GM21515 (cell line): ENCODE measurements around the gene LDAH.
"Not testable (repeated sequence)": the region's sequence is repeated elsewhere in the genome, so short reads cannot be mapped to it uniquely, and the experiment has no call there.

ENCODE experiments used
- ATAC-seq: cut with Tn5 transposase; IDR thresholded peaks from one replicate; pipeline ENCODE4 v1.9.1; 2021; ENCODE audit not compliant: unreplicated experiment

LDAH gene

GRCh38 chr2:20724500-20725053 is 98.3 kb downstream of the LDAH start:
- no peak for ATAC-seq

GRCh38 chr2:20723543-20723942 is 99.4 kb downstream of the LDAH start:
- no peak for ATAC-seq

GRCh38 chr2:20722592-20723240 is 100.2 kb downstream of the LDAH start:
- ATAC-seq, result no peak

- ATAC-seq, result no peak
Observed at GRCh38 chr2:20717641-20718040, 105.3 kb downstream of the LDAH start.

GRCh38 chr2:20716164-20716563 is 106.7 kb downstream of the LDAH start:
- ATAC-seq, result not testable (repeated sequence)

GRCh38 chr2:20714412-20714811 is 108.5 kb downstream of the LDAH start:
- not testable (repeated sequence) for ATAC-seq

- ATAC-seq, result not testable (repeated sequence)
Observed at GRCh38 chr2:20713585-20713984, 109.3 kb downstream of the LDAH start.

GRCh38 chr2:20711641-20712040 is 111.3 kb downstream of the LDAH start:
- not testable (repeated sequence) for ATAC-seq

- ATAC-seq, result no peak
Observed at GRCh38 chr2:20707601-20708000, 115.3 kb downstream of the LDAH start.

GRCh38 chr2:20706786-20707185 is 116.1 kb downstream of the LDAH start:
- ATAC-seq, result no peak

GRCh38 chr2:20706217-20706616 is 116.7 kb downstream of the LDAH start:
- ATAC-seq, result no peak

- no peak for ATAC-seq
Observed at GRCh38 chr2:20704886-20705285, 118.0 kb downstream of the LDAH start.

- no peak for ATAC-seq
Observed at GRCh38 chr2:20702563-20702962, 120.3 kb downstream of the LDAH start.

GRCh38 chr2:20698916-20699613 is 123.8 kb downstream of the LDAH start:
- ATAC-seq, result peak; percentile 61

- ATAC-seq, result no peak
Observed at GRCh38 chr2:20697322-20697934, 125.5 kb downstream of the LDAH start.

- no peak for ATAC-seq
Observed at GRCh38 chr2:20696366-20696765, 126.5 kb downstream of the LDAH start.

GRCh38 chr2:20693317-20693716 is 129.6 kb downstream of the LDAH start:
- no peak for ATAC-seq

- no peak for ATAC-seq
Observed at GRCh38 chr2:20692081-20692480, 130.8 kb downstream of the LDAH start.

GRCh38 chr2:20691076-20691734 is 131.7 kb downstream of the LDAH start:
- ATAC-seq, result no peak

GRCh38 chr2:20689428-20690264 is 133.3 kb downstream of the LDAH start:
- no peak for ATAC-seq
